DND-41 (cell line): ENCODE data around the gene MIS18A.

Source experiments
- CTCF ChIP-seq: IDR thresholded peaks from 2 replicates; pipeline ENCODE4 v1.5.1; 2012; ENCODE audit warnings: borderline replicate concordance, low read length, moderate library complexity, mild to moderate bottlenecking; ENCODE audit not compliant: poor library complexity, severe bottlenecking; ENCODE audit errors: extremely low read depth
- EZH2 ChIP-seq: IDR thresholded peaks from 3 replicates; pipeline ENCODE4 v1.6.1; 2012; ENCODE audit warnings: borderline replicate concordance, low read depth, mild to moderate bottlenecking, moderate library complexity, low read length, inconsistent platforms; ENCODE audit not compliant: severe bottlenecking

- no peak for TF ChIP-seq CTCF
- TF ChIP-seq EZH2: no peak
Observed at GRCh38 chr21:32246571-32247140, 32.2 kb downstream of the MIS18A start.
